ENCODE results near the gene ATG12.

ATG12 gene

GRCh38 chr5:115843444-115844130 lies 2.2 kb upstream of the ATG12 start:
- TF ChIP-seq, protein P1, sequence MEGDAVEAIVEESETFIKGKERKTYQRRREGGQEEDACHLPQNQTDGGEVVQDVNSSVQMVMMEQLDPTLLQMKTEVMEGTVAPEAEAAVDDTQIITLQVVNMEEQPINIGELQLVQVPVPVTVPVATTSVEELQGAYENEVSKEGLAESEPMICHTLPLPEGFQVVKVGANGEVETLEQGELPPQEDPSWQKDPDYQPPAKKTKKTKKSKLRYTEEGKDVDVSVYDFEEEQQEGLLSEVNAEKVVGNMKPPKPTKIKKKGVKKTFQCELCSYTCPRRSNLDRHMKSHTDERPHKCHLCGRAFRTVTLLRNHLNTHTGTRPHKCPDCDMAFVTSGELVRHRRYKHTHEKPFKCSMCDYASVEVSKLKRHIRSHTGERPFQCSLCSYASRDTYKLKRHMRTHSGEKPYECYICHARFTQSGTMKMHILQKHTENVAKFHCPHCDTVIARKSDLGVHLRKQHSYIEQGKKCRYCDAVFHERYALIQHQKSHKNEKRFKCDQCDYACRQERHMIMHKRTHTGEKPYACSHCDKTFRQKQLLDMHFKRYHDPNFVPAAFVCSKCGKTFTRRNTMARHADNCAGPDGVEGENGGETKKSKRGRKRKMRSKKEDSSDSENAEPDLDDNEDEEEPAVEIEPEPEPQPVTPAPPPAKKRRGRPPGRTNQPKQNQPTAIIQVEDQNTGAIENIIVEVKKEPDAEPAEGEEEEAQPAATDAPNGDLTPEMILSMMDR (conservative IDR thresholded peaks at IDR 0.05; ENCODE audit: control insufficient read depth, insufficient read depth, low read depth, low read length), result no peak
- DNase-seq (ENCODE audit: low read depth), result no peak

GRCh38 chr5:115842952-115843351 lies 1.6 kb upstream of the ATG12 start:
- TF ChIP-seq, protein P1 (conservative IDR thresholded peaks at IDR 0.05; ENCODE audit: control insufficient read depth, insufficient read depth, low read depth, low read length), result no peak
- DNase-seq (ENCODE audit: low read depth), result no peak
- H3K4me3 ChIP-seq (ENCODE audit: control insufficient read depth, low read depth, low read length), result peak overlapping the region; percentile 78

More at GRCh38 chr5:115843444-115844130, 2.2 kb upstream of the ATG12 start:
- peak overlapping the region; percentile 78 for H3K4me3 ChIP-seq (ENCODE audit: control insufficient read depth, low read depth, low read length)

GRCh38 chr5:115842089-115842935 lies 947 bp upstream of the ATG12 start:
- TF ChIP-seq, protein P1 (conservative IDR thresholded peaks at IDR 0.05; ENCODE audit: control insufficient read depth, insufficient read depth, low read depth, low read length), result no peak
- DNase-seq (ENCODE audit: low read depth), result peak; percentile 42
- H3K4me3 ChIP-seq (ENCODE audit: control insufficient read depth, low read depth, low read length), result peak overlapping the region; percentile 78

- H3K4me3 ChIP-seq (ENCODE audit: control insufficient read depth, low read depth, low read length), result peak overlapping the region; percentile 78
- TF ChIP-seq, protein P1 (conservative IDR thresholded peaks at IDR 0.05; ENCODE audit: control insufficient read depth, insufficient read depth, low read depth, low read length), result no peak
- no peak for DNase-seq (ENCODE audit: low read depth)
Observed at GRCh38 chr5:115840873-115841272, 492 bp downstream of the ATG12 start.

GRCh38 chr5:115838885-115839518 lies 2.4 kb downstream of the ATG12 start:
- TF ChIP-seq, protein P1 (conservative IDR thresholded peaks at IDR 0.05; ENCODE audit: control insufficient read depth, insufficient read depth, low read depth, low read length), result peak; percentile 61
- peak; percentile 80 for DNase-seq (ENCODE audit: low read depth)
- H3K4me3 ChIP-seq (ENCODE audit: control insufficient read depth, low read depth, low read length), result peak overlapping the region; percentile 78

- DNase-seq (ENCODE audit: low read depth), result no peak
- no peak overlapping the region for H3K4me3 ChIP-seq (ENCODE audit: control insufficient read depth, low read depth, low read length)
- TF ChIP-seq, protein P1 (conservative IDR thresholded peaks at IDR 0.05; ENCODE audit: control insufficient read depth, insufficient read depth, low read depth, low read length), result no peak
Observed at GRCh38 chr5:115835481-115835880, 5.9 kb downstream of the ATG12 start.

Data from fibroblast of mammary gland (primary cell).